HG03378 (cell line): ENCODE measurements around the gene SEPTIN7.

Experiments used
- ATAC-seq: cut with Tn5 transposase; IDR thresholded peaks from one replicate; pipeline ENCODE4 v1.9.1; 2021; ENCODE audit warnings: mild to moderate bottlenecking, moderate library complexity; ENCODE audit not compliant: unreplicated experiment

The SEPTIN7 gene

GRCh38 chr7:35785250-35785649 lies 15.6 kb upstream of the SEPTIN7 start:
- ATAC-seq, result no peak

GRCh38 chr7:35787925-35788324 lies 12.9 kb upstream of the SEPTIN7 start:
- ATAC-seq, result no peak

- no peak for ATAC-seq
These were observed 8.4 kb upstream of the SEPTIN7 start for GRCh38 chr7:35792472-35792871.

GRCh38 chr7:35792873-35793489 lies 7.9 kb upstream of the SEPTIN7 start:
- no peak for ATAC-seq

- no peak for ATAC-seq
These were observed 3.5 kb upstream of the SEPTIN7 start for GRCh38 chr7:35797311-35797710.

GRCh38 chr7:35799846-35800717 lies 775 bp upstream of the SEPTIN7 start:
- ATAC-seq, result peak; percentile 43

- ATAC-seq, result peak; percentile 26
These were observed 690 bp downstream of the SEPTIN7 start for GRCh38 chr7:35801392-35802101.

- ATAC-seq, result no peak
These were observed 1.2 kb downstream of the SEPTIN7 start for GRCh38 chr7:35802102-35802466.

- ATAC-seq, result no peak
These were observed 1.8 kb downstream of the SEPTIN7 start for GRCh38 chr7:35802649-35803048.

- no peak for ATAC-seq
These were observed 3.5 kb downstream of the SEPTIN7 start for GRCh38 chr7:35804231-35804970.

- ATAC-seq, result no peak
These were observed 5.0 kb downstream of the SEPTIN7 start for GRCh38 chr7:35805876-35806275.

- no peak for ATAC-seq
These were observed 15.7 kb downstream of the SEPTIN7 start for GRCh38 chr7:35816514-35816913.

GRCh38 chr7:35817181-35817580 lies 16.3 kb downstream of the SEPTIN7 start:
- ATAC-seq, result no peak

- ATAC-seq, result no peak
These were observed 17.1 kb downstream of the SEPTIN7 start for GRCh38 chr7:35817930-35818329.

- ATAC-seq, result no peak
These were observed 17.7 kb downstream of the SEPTIN7 start for GRCh38 chr7:35818513-35818912.

- no peak for ATAC-seq
These were observed 18.5 kb downstream of the SEPTIN7 start for GRCh38 chr7:35819310-35819709.

- ATAC-seq, result no peak
These were observed 19.3 kb downstream of the SEPTIN7 start for GRCh38 chr7:35819954-35820703.

GRCh38 chr7:35820858-35821257 lies 20.0 kb downstream of the SEPTIN7 start:
- no peak for ATAC-seq

GRCh38 chr7:35823440-35823839 lies 22.6 kb downstream of the SEPTIN7 start:
- ATAC-seq, result no peak

GRCh38 chr7:35825974-35826373 lies 25.1 kb downstream of the SEPTIN7 start:
- no peak for ATAC-seq
